A549 (cell line): Measurements from ENCODE around the gene C9orf152. TPM values are rescaled to one million over a fixed set of nuclear protein-coding genes. Genes with fewer than 3 reads are reported as not detected.

ENCODE experiments used
- ATAC-seq, 2 experiments: fragments of 200-7000 bp in 1 of 2; fragments of >200 bp in 1 of 2; cut with Nextera tagmentation in 1 of 2; cut with Tn5 transposase in 1 of 2; 3 replicates each; pipeline versions ENCODE4 v1.8.0 to v1.9.1; 2018 to 2020; ENCODE audit warnings: mild to moderate bottlenecking in 1 of 2, moderate library complexity in 1 of 2
- CTCF ChIA-PET: fragments of 300-600 bp; sonication (Branson Sonifier 250); formaldehyde crosslinking; extraction: SDS; loops from one replicate; lab custom pipeline; 2021; ENCODE audit warnings: antibody characterized with exemption, inconsistent platforms; lab: Yijun Ruan, JAX
- POLR2A ChIA-PET: fragments of 350-600 bp; formaldehyde crosslinking; extraction: SDS; loops from one replicate; lab custom pipeline; 2021; ENCODE audit warnings: antibody characterized with exemption, inconsistent platforms; lab: Yijun Ruan, JAX
- DNase-seq, 2 experiments: peaks; one replicate each; pipeline versions ENCODE4 v3.0.0 to v3.0.0-alpha.2; 2011 to 2016; ENCODE audit warnings: low read depth in 1 of 2, low spot score in 1 of 2
- FAIRE-seq: peaks from 2 replicates; lab custom pipeline; 2011; peaks lifted over from hg19 to GRCh38; lab: Jason Lieb, UNC
- H3K27ac ChIP-seq, 2 experiments: fragments of >200 bp; sonication (Bioruptor Twin); formaldehyde crosslinking; 3 replicates each; pipeline ENCODE4 v1.5.1; 2016 to 2017
- H3K4me1 ChIP-seq: fragments of >200 bp; sonication (Bioruptor Twin); formaldehyde crosslinking; 3 replicates; pipeline ENCODE4 v1.6.1; 2016
- H3K4me2 ChIP-seq: fragments of >200 bp; sonication (Bioruptor Twin); formaldehyde crosslinking; 3 replicates; pipeline ENCODE4 v1.6.1; 2016
- H3K4me3 ChIP-seq: fragments of >200 bp; sonication (Bioruptor Twin); formaldehyde crosslinking; 3 replicates; pipeline ENCODE4 v1.5.1; 2016
- H3K9me3 ChIP-seq: fragments of >200 bp; sonication (Bioruptor Twin); formaldehyde crosslinking; 3 replicates; pipeline ENCODE4 v1.6.1; 2016
- BCL3 ChIP-seq: fragments of >200 bp; sonication (Bioruptor Twin); formaldehyde crosslinking; IDR thresholded peaks from 3 replicates; pipeline ENCODE4 v1.6.1; 2016
- CBX2 ChIP-seq: fragments of 200-600 bp; sonication (generic); IDR thresholded peaks from 2 replicates; pipeline ENCODE4 v1.6.1; 2016; ENCODE audit warnings: low read depth, mild to moderate bottlenecking, borderline replicate concordance
- CBX8 ChIP-seq: fragments of 200-600 bp; sonication (generic); IDR thresholded peaks from 2 replicates; pipeline ENCODE4 v1.6.1; 2016
- CEBPB ChIP-seq, 2 experiments: fragments of >200 bp in 1 of 2; sonication (Bioruptor Twin) in 1 of 2; formaldehyde crosslinking in 1 of 2; IDR thresholded peaks; 2 replicates each; pipeline ENCODE4 v1.6.1; 2012 to 2016
- CHD4 ChIP-seq: fragments of 200-600 bp; sonication (generic); IDR thresholded peaks from 2 replicates; pipeline ENCODE4 v1.6.1; 2016; ENCODE audit warnings: antibody characterized with exemption, mild to moderate bottlenecking, borderline replicate concordance
- CTCF ChIP-seq: fragments of >200 bp; sonication (Bioruptor Twin); formaldehyde crosslinking; IDR thresholded peaks from 3 replicates; pipeline ENCODE4 v1.5.1; 2016
- EP300 ChIP-seq, 2 experiments: fragments of >200 bp; sonication (Bioruptor Twin); formaldehyde crosslinking; IDR thresholded peaks; 2 replicates in 1 of 2; 3 replicates in 1 of 2; pipeline ENCODE4 v1.6.1; 2016 to 2017
- FOSB ChIP-seq: fragments of 250-450 bp; sonication (Bioruptor Pico); IDR thresholded peaks from 2 replicates; pipeline ENCODE4 v1.5.0; 2020; ENCODE audit warnings: mild to moderate bottlenecking, moderate library complexity
- FOSL2 ChIP-seq, 2 experiments: fragments of 450-650 bp in 1 of 2; fragments of >200 bp in 1 of 2; sonication (Bioruptor Twin) in 1 of 2; formaldehyde crosslinking; IDR thresholded peaks; 2 replicates each; pipeline versions ENCODE4 v1.5.0 to v1.6.1; 2016 to 2020; ENCODE audit warnings: mild to moderate bottlenecking in 1 of 2, moderate library complexity in 1 of 2
- HES2 ChIP-seq: fragments of >200 bp; sonication (Bioruptor Twin); formaldehyde crosslinking; IDR thresholded peaks from 2 replicates; pipeline ENCODE4 v1.6.1; 2016
- HEYL ChIP-seq: fragments of 250-450 bp; sonication (Bioruptor Pico); IDR thresholded peaks from 2 replicates; pipeline ENCODE4 v1.8.0; 2021; ENCODE audit warnings: mild to moderate bottlenecking, moderate library complexity
- HMGXB4 ChIP-seq: fragments of 250-450 bp; sonication (Bioruptor Pico); IDR thresholded peaks from 2 replicates; pipeline ENCODE4 v1.5.0; 2021; ENCODE audit warnings: mild to moderate bottlenecking, moderate library complexity, borderline replicate concordance
- HOXA7 ChIP-seq: fragments of 250-450 bp; sonication (Bioruptor Pico); IDR thresholded peaks from 2 replicates; pipeline ENCODE4 v1.5.0; 2020; ENCODE audit warnings: mild to moderate bottlenecking, moderate library complexity
- HOXB13 ChIP-seq: fragments of 250-450 bp; sonication (Bioruptor Pico); IDR thresholded peaks from 2 replicates; pipeline ENCODE4 v1.5.0; 2020; ENCODE audit warnings: low read depth, mild to moderate bottlenecking, moderate library complexity
- HOXB5 ChIP-seq: fragments of 250-450 bp; sonication (Bioruptor Pico); IDR thresholded peaks from 2 replicates; pipeline ENCODE4 v1.5.0; 2020; ENCODE audit warnings: mild to moderate bottlenecking, moderate library complexity
- JUN ChIP-seq, 2 experiments: fragments of >200 bp; sonication (Bioruptor Twin); formaldehyde crosslinking; IDR thresholded peaks; 2 replicates in 1 of 2; 3 replicates in 1 of 2; pipeline ENCODE4 v1.6.1; 2016 to 2017
- JUNB ChIP-seq: fragments of >200 bp; sonication (Bioruptor Twin); formaldehyde crosslinking; IDR thresholded peaks from 2 replicates; pipeline ENCODE4 v1.6.1; 2016
- MAX ChIP-seq: IDR thresholded peaks from 2 replicates; pipeline ENCODE4 v1.6.1; 2012
- NPAS2 ChIP-seq: fragments of 250-450 bp; sonication (Bioruptor Pico); IDR thresholded peaks from 2 replicates; pipeline ENCODE4 v1.8.0; 2022; ENCODE audit warnings: mild to moderate bottlenecking, moderate library complexity, borderline replicate concordance
- NR3C1 ChIP-seq: fragments of >200 bp; sonication (Bioruptor Twin); formaldehyde crosslinking; IDR thresholded peaks from 3 replicates; pipeline ENCODE4 v1.6.1; 2017
- PHF8 ChIP-seq: fragments of 200-600 bp; sonication (generic); IDR thresholded peaks from 2 replicates; pipeline ENCODE4 v1.6.1; 2016; ENCODE audit warnings: low read depth, mild to moderate bottlenecking, antibody characterized with exemption, moderate library complexity, borderline replicate concordance
- POLR2AphosphoS2 ChIP-seq: conservative IDR thresholded peaks from 2 replicates; pipeline ENCODE4 v1.6.1; 2012; ENCODE audit warnings: low read length, improper control_type of control experiment, inconsistent platforms
- RAD21 ChIP-seq, 2 experiments: fragments of >200 bp in 1 of 2; sonication (Bioruptor Twin) in 1 of 2; formaldehyde crosslinking in 1 of 2; IDR thresholded peaks in 1 of 2; conservative IDR thresholded peaks in 1 of 2; 2 replicates in 1 of 2; 3 replicates in 1 of 2; pipeline ENCODE4 v1.6.1; 2012 to 2018; ENCODE audit warnings: inconsistent platforms in 1 of 2
- RCOR1 ChIP-seq: fragments of 150-350 bp; IDR thresholded peaks from 2 replicates; pipeline ENCODE4 v1.6.1; 2014; ENCODE audit warnings: antibody characterized with exemption, low read length, low read depth
- RFX5 ChIP-seq: fragments of 450-650 bp; IDR thresholded peaks from 2 replicates; pipeline ENCODE4 v1.7.1; 2014; ENCODE audit warnings: antibody characterized with exemption, mild to moderate bottlenecking, moderate library complexity
- SMC3 ChIP-seq: fragments of >200 bp; sonication (Bioruptor Twin); formaldehyde crosslinking; IDR thresholded peaks from 3 replicates; pipeline ENCODE4 v1.6.1; 2018; ENCODE audit warnings: inconsistent platforms
- TP53 ChIP-seq: fragments of 250-450 bp; sonication (Bioruptor Pico); IDR thresholded peaks from 2 replicates; pipeline ENCODE4 v1.5.0; 2021; ENCODE audit warnings: mild to moderate bottlenecking, moderate library complexity
- ZC3H11A ChIP-seq: fragments of 450-650 bp; IDR thresholded peaks from 2 replicates; pipeline ENCODE4 v1.6.1; 2014; ENCODE audit warnings: antibody characterized with exemption, mild to moderate bottlenecking
- ZNF302 ChIP-seq: fragments of 250-450 bp; sonication (Bioruptor Pico); IDR thresholded peaks from 2 replicates; pipeline ENCODE4 v1.9.0; 2021; ENCODE audit warnings: inconsistent platforms, mild to moderate bottlenecking, moderate library complexity
- WGBS: methylation state at CpG from one replicate; pipeline ENCODE4 v1.1.6; 2017; ENCODE audit errors: missing lambda C conversion rate; 5-methylcytosine and 5-hydroxymethylcytosine counted together
- polyA plus RNA-seq, 4 experiments: library from polyadenylated mRNA; depleted of rRNA in 3 of 4; stranded (reverse); fragments of >200 nt; fragmentation: RNase III in 1 of 4; extraction: RNeasy Plus Mini Kit Qiagen cat#74134 plus additional on column Dnase treatment in 1 of 4; gene quantifications; 2 replicates in 3 of 4; 3 replicates in 1 of 4; pipeline ENCODE4 v1.2.3, GENCODE V29; 2011 to 2017

C9orf152 gene
- polyA plus RNA-seq, 2 of the 4 experiments (the other 2 are of a cell fraction) = 0.10 to 0.79 TPM

- TF ChIP-seq SMC3 (no peak), HOXA7 (CRISPR knock-in tag) (peak; percentile 76), HES2 (no peak)
Measured at GRCh38 chr9:110241858-110242321, 33.9 kb upstream of the C9orf152 start (continued).

- H3K4me1 ChIP-seq = peaks cover 6% of the 10 kb centered on the region
- no peaks in the 10 kb centered on the region for H3K9me3 ChIP-seq
- FAIRE-seq (no peak), DNase-seq (peak in 1 of 2 experiments; percentile 33)
- H3K4me3 ChIP-seq = no peak overlapping the region
- 73% methylated on average over 3 of the region's 3 CpGs for WGBS
- TF ChIP-seq PHF8 (no peak), TP53 (CRISPR knock-in tag) (no peak), HOXA7 (CRISPR knock-in tag) (no peak), CBX8 (no peak), JUN (IDR thresholded peaks at IDR 0.05) (peak in 1 of 2 experiments; percentile 44; a peak in 2 of 5 replicates), CEBPB (IDR thresholded peaks at IDR 0.05) (peak; percentile 42 to 70; a peak in 3 of 4 replicates), ZC3H11A (no peak), ZNF302 (CRISPR knock-in tag) (no peak), BCL3 (no peak), MAX (no peak), HOXB13 (CRISPR knock-in tag) (no peak), JUNB (no peak), HES2 (no peak), FOSL2 (IDR thresholded peaks at IDR 0.05) (no peak), FOSL2 (CRISPR knock-in tag; IDR thresholded peaks at IDR 0.05) (0 out of 2 replicates have a peak, but pooled peaks have one; percentile 29), RAD21 (conservative IDR thresholded peaks at IDR 0.05 in 1 of 2, IDR thresholded peaks at IDR 0.05 in 1 of 2) (no peak), NPAS2 (CRISPR knock-in tag) (no peak), CBX2 (no peak), EP300 (IDR thresholded peaks at IDR 0.05) (no peak)
- TF ChIP-seq, all 56 proteins: peak for 3
- ChIA-PET CTCF (no interaction called here), POLR2A (interaction anchor here (2.6 kb wide), 1 partner anchor 16 kb away, joined by 22 read pairs; the partner anchor contains the start of gene TXN)
- no peak overlapping the region for H3K4me2 ChIP-seq
- ATAC-seq = peak; percentile 43 to 45
- no peak overlapping the region for H3K27ac ChIP-seq
Measured at GRCh38 chr9:110241260-110241857, 33.4 kb upstream of the C9orf152 start.

GRCh38 chr9:110240198-110240597 lies 32.2 kb upstream of the C9orf152 start:
- Histone ChIP-seq H3K9me3 (no peaks in the 10 kb centered on the region; the same call in 2 of the 3 replicates), H3K4me1 (peaks cover 6% of the 10 kb centered on the region), H3K27ac (no peak overlapping the region)
- no peak for FAIRE-seq
- no peak for DNase-seq
- peak; percentile 24 to 30 for ATAC-seq
- TF ChIP-seq ZC3H11A (no peak), FOSB (CRISPR knock-in tag) (no peak), RCOR1 (no peak), CHD4 (no peak), POLR2AphosphoS2 (no peak), TP53 (CRISPR knock-in tag) (no peak), HOXB5 (CRISPR knock-in tag) (no peak), HMGXB4 (CRISPR knock-in tag) (no peak), JUN (IDR thresholded peaks at IDR 0.05) (no peak), NR3C1 (no peak), HOXA7 (CRISPR knock-in tag) (no peak), RFX5 (no peak), CTCF (no peak), HEYL (CRISPR knock-in tag) (no peak), SMC3 (no peak)
- TF ChIP-seq, all 56 proteins: peak for 0
- ChIA-PET CTCF (interaction anchor here (1.7 kb wide), 1 partner anchor 26 kb away, joined by 5 read pairs; no protein-coding TSS in a partner anchor), POLR2A (interaction anchor here (0.9 kb wide), 1 partner anchor 16 kb away, joined by 3 read pairs; the partner anchor contains the start of gene TXN)
- 48% methylated on average over 1 of the region's 1 CpG for WGBS
- H3K4me3 ChIP-seq = no peak overlapping the region
- no peak overlapping the region for H3K4me2 ChIP-seq
